Tibial nerve (tissue), 3 donors: ENCODE measurements around the gene EXPH5.

ENCODE experiments used
- CTCF ChIP-seq, 5 experiments: fragments of 200-600 bp in 3 of 5; fragments of 450-650 bp in 2 of 5; sonication (generic) in 3 of 5; IDR thresholded peaks; one replicate each; pipeline ENCODE4 v1.5.1; 2016 to 2019; ENCODE audit warnings: antibody characterized with exemption in 5 of 5, mild to moderate bottlenecking in 3 of 5, moderate library complexity in 2 of 5
- POLR2A ChIP-seq, 2 donors: fragments of 450-650 bp; IDR thresholded peaks; one replicate each; pipeline ENCODE4 v1.6.1; 2017; ENCODE audit warnings: antibody characterized with exemption in 2 of 2, mild to moderate bottlenecking in 2 of 2, moderate library complexity in 2 of 2

GRCh38 chr11:108535384-108535955 lies 58.1 kb downstream of the EXPH5 start:
- TF ChIP-seq POLR2A (IDR thresholded peaks at IDR 0.05) (no peak), CTCF (IDR thresholded peaks at IDR 0.05) (no peak)
